ENCODE measurements around the gene CELSR1. TPM values are rescaled to one million over a fixed set of nuclear protein-coding genes. Genes with fewer than 3 reads are reported as not detected.

The CELSR1 gene
- total and polyA plus RNA-seq, 7 donors: 0.09 to 0.39 (median 0.18) TPM

- DNase-seq: no peak
- H3K4me1 ChIP-seq: peaks cover 9% of the 10 kb centered on the region
These were observed 187.7 kb downstream of the CELSR1 start for GRCh38 chr22:46349681-46350080.

GRCh38 chr22:46349238-46349637, 188.2 kb downstream of the CELSR1 start:
- DNase-seq (no peak), ATAC-seq (no peak)
- peaks cover 9% of the 10 kb centered on the region for H3K4me1 ChIP-seq
- H3K4me3 ChIP-seq: no peak overlapping the region
- no peaks in the 10 kb centered on the region for H3K27me3 ChIP-seq (ENCODE audit: insufficient read depth in 3 of 3, low read length in 2 of 3)
- no peak overlapping the region for H3K27ac ChIP-seq
- 87 to 92% (median 87%) methylated on average over 18 of the region's 18 CpGs for WGBS, 3 donors
- no peak for TF ChIP-seq CTCF (IDR thresholded peaks at IDR 0.05)
- H3K36me3 ChIP-seq (ENCODE audit: insufficient read depth in 1 of 2, low read depth in 1 of 2): peaks cover 7 to 99% of the 10 kb centered on the region in 2 donors
- no peaks in the 10 kb centered on the region for H3K9me3 ChIP-seq
- intact Hi-C loops (cut with DNase I): no loop called here

More at GRCh38 chr22:46349681-46350080, 187.7 kb downstream of the CELSR1 start:
- WGBS, 3 donors: 72 to 76% (median 75%) methylated on average over 6 of the region's 6 CpGs
- intact Hi-C loops (cut with DNase I): no loop called here
- Histone ChIP-seq H3K27ac (no peak overlapping the region), H3K36me3 (ENCODE audit: insufficient read depth in 1 of 2, low read depth in 1 of 2) (peaks cover 7 to 99% of the 10 kb centered on the region in 2 donors), H3K9me3 (no peaks in the 10 kb centered on the region), H3K4me3 (no peak overlapping the region), H3K27me3 (ENCODE audit: insufficient read depth in 3 of 3, low read length in 2 of 3) (no peaks in the 10 kb centered on the region)
- TF ChIP-seq CTCF (IDR thresholded peaks at IDR 0.05): no peak
- ATAC-seq: no peak

GRCh38 chr22:46348099-46348695, 189.2 kb downstream of the CELSR1 start:
- 81 to 93% (median 84%) methylated on average over 15 of the region's 15 CpGs for WGBS, 3 donors
- H3K36me3 ChIP-seq (ENCODE audit: insufficient read depth in 1 of 2, low read depth in 1 of 2): peaks cover 7 to 99% of the 10 kb centered on the region in 2 donors
- TF ChIP-seq CTCF (IDR thresholded peaks at IDR 0.05): no peak
- ATAC-seq (no peak), DNase-seq (no peak)
- H3K9me3 ChIP-seq: no peaks in the 10 kb centered on the region
- peaks cover 4% of the 10 kb centered on the region for H3K4me1 ChIP-seq
- intact Hi-C loops (cut with DNase I): no loop called here
- no peak overlapping the region for H3K27ac ChIP-seq
- no peak overlapping the region for H3K4me3 ChIP-seq
- no peaks in the 10 kb centered on the region for H3K27me3 ChIP-seq (ENCODE audit: insufficient read depth in 3 of 3, low read length in 2 of 3)

GRCh38 chr22:46347646-46348045, 189.8 kb downstream of the CELSR1 start:
- intact Hi-C loops (cut with DNase I): no loop called here
- H3K36me3 ChIP-seq (ENCODE audit: insufficient read depth in 1 of 2, low read depth in 1 of 2): peaks cover 7 to 99% of the 10 kb centered on the region in 2 donors
- H3K27me3 ChIP-seq (ENCODE audit: insufficient read depth in 3 of 3, low read length in 2 of 3): no peaks in the 10 kb centered on the region
- no peaks in the 10 kb centered on the region for H3K9me3 ChIP-seq
- H3K4me3 ChIP-seq: no peak overlapping the region
- H3K27ac ChIP-seq: no peak overlapping the region
- peaks cover 1% of the 10 kb centered on the region for H3K4me1 ChIP-seq
- no peak for TF ChIP-seq CTCF (IDR thresholded peaks at IDR 0.05)
- no peak for DNase-seq
- no peak for ATAC-seq
- WGBS, 3 donors: 70 to 88% (median 87%) methylated on average over 12 of the region's 12 CpGs
